GM18867 (cell line): ENCODE measurements around the gene TEX51.

Source experiments
- ATAC-seq: cut with Tn5 transposase; IDR thresholded peaks from one replicate; pipeline ENCODE4 v1.9.1; 2021; ENCODE audit warnings: mild to moderate bottlenecking, moderate library complexity; ENCODE audit not compliant: unreplicated experiment

The TEX51 gene

GRCh38 chr2:126947103-126947429 is 48.4 kb downstream of the TEX51 start:
- no peak for ATAC-seq

DNA sequence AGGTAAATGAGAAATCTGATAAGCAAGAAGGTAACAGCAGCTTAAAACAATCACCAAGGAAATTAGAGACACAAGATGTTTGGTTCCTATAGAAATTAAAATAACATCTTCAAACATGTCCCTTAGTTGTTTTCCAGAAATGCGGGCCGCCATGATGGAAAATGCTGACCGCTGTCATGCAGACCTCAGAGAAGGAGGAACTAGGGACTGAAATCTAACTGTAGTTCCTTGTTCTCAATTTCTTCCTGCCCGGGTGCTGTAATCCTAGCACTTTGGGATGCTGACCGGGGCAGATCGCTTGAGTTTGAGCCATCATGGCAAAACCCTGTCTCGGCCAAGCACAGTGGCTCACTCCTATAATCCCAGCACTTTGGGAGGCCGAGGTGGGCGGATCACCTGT is 51.1 kb downstream of the TEX51 start:
- ATAC-seq = no peak

- ATAC-seq = no peak
Observed at GRCh38 chr2:126950504-126950903, 51.8 kb downstream of the TEX51 start.
